ENCODE data around the gene STXBP2.
A peak's percentile ranks its signal among the peaks of the same experiment; 100 is the strongest.

Gene STXBP2

DNA sequence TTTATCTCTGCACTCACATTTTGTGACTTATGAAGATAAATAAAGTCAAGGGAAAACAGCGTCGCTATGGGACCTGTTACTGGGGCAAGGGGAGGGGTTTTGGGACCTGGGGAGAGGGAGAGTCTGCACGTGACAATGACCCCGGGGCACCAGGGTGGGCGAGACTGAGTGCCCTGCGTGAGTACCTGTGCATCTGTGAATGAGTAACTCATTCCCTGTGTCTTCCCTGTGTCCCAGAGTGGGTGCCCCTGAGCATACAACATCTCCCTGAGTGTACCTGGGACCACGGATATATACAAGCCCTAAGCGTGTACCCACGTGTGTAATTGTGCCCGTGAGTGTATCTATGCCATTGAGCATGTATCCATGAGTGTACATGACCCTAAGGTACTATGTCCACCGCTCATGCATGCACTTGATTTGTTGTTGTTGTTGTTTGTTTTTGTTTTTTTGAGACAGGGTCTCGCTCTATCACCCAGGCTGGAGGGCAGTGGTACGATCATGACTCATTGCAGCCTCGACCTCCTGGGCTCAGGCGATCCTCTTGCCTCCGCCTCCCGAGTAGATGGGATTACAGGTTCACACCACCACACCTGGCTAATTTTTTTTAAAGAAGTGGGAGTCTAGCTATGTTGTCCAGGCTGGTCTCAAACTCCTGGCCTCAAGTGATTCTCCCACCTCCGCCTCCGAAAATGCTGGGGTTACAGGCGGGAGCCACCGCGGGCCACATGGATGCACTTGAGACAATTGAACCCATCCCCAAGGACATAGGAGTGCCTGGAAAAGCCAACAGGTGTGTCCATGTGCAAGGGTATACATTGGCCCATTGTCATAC lies 43.1 kb downstream of the STXBP2 start:
- no peak for DNase-seq (ENCODE audit: low spot score)

DNA sequence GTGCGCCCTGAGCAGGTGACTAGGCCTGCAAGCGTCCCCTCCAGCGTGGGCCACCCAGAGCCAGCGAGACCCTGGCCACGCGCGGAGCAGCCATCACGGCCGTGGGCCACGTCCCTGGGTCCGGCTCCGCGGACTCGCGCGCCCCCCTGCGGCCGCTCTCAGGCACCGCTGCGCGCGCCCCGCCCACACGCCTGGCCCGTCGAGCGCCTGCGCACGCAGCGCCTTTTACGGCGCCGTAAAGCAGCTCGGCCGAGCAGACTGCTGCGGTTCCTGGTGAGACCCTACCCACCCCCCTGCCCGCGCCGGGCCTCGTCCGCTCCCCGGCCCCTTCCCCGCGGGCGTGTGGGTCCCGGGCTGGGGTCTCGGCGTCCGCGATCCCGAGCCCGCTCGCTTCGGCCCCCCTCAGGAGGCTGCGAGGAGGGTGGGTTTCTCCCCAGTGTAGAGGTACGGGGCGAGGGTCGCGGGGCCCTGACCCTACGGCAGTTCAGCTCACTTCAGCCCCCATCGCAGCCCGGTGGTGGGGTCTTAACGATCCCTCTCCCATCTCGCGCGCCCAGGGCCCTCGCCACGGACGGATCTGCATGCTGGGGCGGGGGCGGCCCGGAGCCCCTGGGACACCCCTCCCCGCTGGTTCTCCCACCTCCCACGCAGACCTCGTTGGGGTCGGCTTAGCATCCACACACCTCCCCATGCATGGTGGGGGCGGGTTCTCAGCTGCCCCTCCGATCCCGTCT lies 43.9 kb downstream of the STXBP2 start, which contains the start of gene TRAPPC5:
Gene TRAPPC5 (plus strand): TSS at position 228 of the 734 bp plus-strand sequence. CDS start 1,421 bp downstream, outside the sequence.
- DNase-seq (ENCODE audit: low spot score): peak; percentile 84

DNA sequence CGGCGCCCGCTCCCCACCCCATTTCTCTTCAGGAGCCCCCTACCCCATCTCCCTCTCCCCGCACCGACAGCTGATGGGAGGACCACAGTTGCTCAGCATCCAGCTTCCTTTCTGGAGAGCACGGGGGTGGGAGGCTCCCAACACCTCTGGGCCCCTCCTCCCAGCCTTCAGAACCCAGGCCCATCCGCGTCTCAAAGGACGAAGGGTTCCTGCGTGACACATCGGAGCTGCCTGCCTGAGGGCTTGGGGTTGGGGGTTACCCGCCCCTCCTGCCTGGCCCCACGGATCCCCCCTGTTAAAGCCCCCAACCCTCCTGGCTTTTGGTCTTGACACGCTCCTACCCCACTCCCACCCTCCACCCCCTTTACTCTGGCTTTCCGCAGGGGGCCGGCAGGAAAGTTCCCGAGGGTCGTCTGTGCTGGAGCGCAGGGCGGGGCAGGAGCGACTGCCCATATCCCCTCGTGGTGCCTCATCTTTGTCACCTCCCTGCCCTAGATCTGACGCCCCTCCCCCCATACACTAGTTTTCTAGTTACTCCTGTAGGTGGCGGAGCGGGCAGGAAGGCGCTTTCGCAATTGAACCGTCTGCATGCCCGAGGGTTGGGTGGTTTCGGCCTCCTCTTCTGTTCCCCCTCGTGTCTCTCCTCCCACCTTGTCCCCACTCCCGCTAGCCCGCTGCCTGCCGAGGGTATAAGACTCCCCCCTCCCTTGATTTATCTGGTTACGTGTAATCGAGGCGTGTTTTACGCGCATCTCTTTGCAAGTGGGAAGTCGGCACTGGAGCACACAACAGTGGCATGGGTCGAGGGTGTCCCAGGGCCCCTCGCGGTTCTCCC lies 44.6 kb downstream of the STXBP2 start:
- DNase-seq (ENCODE audit: low spot score): peak; percentile 93

DNA sequence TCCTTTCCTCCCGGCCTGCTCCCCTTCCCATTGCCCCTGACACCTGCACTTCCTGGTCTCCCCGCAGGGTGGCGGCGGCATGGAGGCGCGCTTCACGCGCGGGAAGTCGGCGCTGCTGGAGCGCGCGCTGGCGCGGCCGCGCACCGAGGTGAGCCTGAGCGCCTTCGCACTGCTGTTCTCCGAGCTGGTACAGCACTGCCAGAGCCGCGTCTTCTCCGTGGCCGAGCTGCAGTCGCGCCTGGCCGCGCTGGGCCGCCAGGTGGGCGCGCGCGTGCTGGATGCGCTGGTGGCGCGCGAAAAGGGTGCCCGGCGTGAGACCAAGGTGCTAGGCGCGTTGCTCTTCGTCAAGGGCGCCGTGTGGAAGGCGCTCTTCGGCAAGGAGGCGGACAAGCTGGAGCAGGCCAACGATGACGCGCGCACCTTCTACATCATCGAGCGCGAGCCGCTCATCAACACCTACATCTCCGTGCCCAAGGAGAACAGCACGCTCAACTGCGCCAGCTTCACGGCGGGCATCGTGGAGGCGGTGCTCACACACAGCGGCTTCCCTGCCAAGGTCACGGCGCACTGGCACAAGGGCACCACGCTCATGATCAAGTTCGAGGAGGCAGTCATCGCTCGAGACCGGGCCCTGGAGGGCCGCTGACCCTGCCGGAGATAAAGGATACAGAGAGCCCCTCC lies 45.4 kb downstream of the STXBP2 start:
- no peak for DNase-seq (ENCODE audit: low spot score)

DNA sequence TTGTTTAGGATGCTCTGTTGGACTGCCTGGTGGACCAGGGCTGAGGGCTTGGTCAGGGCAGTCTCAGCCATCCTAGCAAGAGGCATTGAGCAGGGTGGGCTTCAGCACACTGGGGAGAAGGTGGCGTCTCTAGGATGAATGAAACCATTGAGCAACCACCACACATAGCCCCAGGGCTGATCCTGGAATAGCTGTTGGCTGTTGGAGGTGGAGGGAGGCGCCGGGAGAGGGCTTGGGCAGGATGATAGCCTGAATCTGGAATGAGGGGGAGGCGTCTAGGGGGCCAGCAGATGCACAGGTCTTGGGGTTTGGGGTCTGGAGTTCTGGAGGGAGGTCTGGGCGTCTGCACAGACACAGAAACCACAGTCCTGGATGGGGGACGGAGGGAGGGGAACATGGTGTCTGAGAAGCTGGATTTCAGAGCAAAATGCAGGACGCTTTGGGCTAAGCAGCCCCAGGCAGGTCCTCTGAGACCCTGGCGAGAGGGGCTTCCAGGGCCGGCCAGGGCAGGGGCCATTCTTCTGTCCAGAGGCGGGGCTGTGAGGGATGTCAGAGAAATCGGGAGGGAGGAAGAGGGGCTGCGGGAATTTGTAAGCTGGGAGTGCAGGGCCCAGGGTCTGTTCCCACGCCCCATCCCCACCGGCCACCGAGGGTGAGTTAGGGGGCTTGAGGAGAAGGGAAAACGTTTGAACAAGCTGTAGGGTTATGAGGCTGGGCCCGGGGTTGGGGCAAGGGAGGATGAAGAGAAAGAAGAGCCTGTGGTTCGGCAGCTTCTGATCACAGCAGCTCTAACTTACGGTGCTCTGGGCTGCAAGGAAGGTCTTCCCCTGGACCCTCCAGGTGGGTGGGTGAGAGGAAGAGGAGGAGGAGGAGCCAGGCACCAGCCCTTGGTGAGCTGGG lies 48.9 kb downstream of the STXBP2 start:
- no peak for DNase-seq (ENCODE audit: low spot score)

DNA sequence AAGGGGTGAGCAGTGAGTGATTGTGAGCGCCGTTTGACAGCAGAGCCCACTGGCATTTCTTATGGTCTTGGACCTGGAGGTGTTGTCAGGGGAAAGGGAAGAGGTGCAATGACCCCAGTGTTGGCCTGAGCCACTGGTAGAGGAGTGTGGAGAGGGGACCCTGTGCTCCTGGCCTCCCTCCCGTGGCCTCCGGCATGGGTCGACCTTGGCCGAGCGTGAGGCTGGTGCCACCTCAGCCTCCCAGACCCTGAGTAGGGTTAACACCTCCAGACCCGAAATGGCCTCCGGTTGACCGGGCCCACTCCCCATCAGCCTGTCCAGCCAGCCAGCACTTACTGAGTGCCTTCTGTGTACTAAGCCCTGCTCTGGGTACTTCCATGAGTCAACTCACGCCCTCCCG lies 50.3 kb downstream of the STXBP2 start:
- no peak for DNase-seq (ENCODE audit: low spot score)

DNA sequence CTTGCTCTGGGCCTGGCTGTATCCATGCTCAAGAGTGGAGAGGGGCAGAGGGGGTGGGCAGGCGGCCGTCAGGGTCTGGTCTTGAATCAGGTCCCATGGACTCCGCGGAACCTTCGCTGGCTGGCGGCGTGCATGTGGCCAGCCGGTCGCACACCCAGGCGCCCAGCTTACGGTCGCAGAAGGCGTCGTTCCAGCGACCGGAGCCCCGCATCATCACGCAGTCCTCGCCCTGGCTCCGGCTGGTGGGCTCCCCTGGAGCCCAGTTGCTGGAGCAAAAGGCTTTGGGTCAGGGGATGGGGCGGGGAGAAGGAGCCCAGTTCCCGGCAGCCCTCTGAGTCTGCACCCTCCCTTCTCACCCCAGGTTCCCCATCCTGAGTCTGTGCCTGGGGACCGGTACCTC lies 52.3 kb downstream of the STXBP2 start:
- no peak for DNase-seq (ENCODE audit: low spot score)

DNA sequence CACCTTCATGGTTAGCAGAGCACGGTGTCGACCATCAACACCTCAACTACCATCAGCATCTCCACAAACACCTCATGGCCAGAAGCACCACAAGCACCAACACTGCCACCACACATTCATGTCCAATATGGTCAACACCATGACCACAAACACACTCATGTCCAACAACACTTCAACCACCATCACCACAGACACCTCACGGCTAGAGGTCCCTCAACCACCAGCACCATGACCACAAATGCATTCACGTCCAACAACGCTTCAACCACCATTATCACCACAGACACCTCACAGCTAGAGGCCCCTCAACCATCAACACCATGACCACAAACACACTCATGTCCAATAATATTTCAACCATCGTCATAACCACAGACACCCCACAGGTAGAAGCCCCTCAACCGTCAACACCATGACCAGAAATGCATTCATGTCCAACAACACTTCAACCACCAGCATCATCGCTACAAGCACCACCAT lies 53.9 kb downstream of the STXBP2 start:
- no peak for DNase-seq (ENCODE audit: low spot score)

DNA sequence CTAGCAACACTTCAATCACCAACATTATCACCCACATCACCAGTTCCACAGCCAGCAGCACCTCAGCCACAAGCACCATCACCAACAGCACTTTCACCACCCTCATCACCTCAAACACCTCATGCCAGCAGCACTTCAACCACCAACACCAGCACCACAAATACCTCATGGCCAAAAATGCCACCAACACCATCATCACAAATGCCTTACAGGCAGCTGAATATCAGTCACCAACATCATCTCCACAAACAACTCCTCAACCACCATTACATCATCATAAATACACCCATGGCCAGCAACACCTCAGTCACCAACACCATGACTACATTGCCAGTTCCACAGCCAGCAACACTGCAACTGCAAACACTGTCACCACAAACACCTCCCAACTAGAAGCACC lies 54.6 kb downstream of the STXBP2 start:
- DNase-seq (ENCODE audit: low spot score): no peak

DNA sequence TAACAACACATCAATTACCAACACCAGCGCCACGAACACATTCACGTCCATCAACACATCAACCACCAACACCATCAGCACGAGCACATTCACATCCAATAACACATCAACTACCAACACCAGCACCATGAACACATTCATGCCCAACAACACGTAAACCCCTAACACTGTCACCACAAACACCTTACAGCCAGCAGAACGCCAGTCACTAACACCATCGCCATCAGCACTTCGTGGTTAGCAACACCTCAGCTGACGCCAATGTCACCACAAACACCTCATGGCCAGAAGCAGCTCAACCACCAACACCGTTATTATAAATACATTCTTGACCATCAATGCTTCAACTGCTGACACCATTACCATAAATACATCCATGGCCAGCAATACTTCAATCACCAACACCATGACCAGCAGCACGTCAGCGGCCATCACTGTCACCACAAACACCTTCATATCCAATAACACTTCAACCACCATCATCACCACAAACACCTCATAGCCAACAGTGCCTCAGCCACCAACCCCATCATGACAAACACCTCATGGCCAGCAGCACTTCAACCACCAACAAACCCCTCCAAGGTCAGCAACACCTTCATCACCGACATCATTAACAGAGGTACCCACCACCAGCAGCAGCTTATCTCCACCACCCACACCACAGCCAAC lies 55.6 kb downstream of the STXBP2 start:
- DNase-seq (ENCODE audit: low spot score): no peak

DNA sequence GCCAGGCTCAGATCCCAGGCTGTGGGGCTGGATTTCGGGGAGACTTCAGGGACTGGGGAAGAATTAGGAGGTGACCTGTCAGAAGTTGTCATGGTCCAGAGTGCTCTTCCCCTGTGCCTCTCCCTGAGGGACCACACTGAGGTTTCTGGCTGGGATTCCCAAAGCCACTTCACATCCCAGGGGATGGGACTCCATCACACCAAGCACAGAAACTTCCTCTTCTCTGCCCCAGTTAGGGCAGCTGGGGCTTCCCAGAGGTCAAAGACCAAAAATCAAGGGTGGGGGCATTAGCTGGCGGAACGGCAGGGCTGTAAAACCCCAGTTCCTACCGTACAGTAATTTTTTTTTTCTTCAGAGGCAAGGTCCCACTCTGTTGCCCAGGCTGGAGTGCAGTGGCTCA lies 57.6 kb downstream of the STXBP2 start:
- DNase-seq (ENCODE audit: low spot score): no peak

All from HuH-7 (cell line).